GM20431 (cell line): ENCODE data around the gene NMB.
"Not testable (repeated sequence)": the region's sequence is repeated elsewhere in the genome, so short reads cannot be mapped to it uniquely, and the experiment has no call there.

Experiments
- in situ Hi-C: fragments of 300-500 bp; cut with MseI, MboI; formaldehyde crosslinking; loops from one replicate; pipeline ENCODE4 v1.15.0; 2020; ENCODE audit warnings: low sequenced_read_pairs; ENCODE audit not compliant: unreplicated experiment

Gene NMB

DNA sequence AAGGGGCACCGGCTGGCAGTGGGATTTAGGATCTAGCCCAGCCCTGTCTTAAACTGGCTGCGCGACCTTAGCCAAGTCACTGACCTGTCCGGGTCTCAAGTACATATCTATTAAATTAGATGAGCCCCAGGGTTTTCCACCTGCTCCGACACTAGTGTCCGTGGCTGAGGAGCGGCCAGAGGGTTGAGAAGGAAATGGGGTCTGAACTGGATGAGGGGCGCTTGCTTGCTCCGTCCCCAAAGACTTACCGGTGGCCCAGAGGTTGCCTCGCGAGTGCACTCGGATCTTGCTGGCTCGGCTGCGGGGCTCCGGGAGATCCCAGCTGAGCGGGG lies 285 bp downstream of the NMB start:
- in situ Hi-C loops, result no loop called here

DNA sequence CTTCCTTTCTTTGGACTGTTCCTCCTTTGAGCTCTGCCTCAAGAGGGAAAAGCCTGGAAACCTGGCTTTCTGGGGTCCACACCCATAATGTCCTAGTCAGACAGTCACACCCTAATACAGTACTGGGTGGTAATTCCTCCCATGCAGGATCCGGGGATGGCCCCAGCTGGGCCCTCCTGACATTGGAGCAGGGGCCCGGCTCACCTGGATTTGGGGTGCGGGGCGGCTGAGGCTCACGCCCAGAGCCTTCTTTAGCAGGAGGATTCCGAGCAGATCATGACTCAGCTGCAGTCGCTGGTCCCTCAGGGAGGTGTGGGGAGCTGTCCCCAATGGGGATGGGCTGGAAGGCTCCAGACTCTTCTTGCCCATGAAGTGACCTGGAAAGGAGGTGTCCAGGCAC lies 1.0 kb downstream of the NMB start:
- in situ Hi-C loops, result no loop called here

DNA sequence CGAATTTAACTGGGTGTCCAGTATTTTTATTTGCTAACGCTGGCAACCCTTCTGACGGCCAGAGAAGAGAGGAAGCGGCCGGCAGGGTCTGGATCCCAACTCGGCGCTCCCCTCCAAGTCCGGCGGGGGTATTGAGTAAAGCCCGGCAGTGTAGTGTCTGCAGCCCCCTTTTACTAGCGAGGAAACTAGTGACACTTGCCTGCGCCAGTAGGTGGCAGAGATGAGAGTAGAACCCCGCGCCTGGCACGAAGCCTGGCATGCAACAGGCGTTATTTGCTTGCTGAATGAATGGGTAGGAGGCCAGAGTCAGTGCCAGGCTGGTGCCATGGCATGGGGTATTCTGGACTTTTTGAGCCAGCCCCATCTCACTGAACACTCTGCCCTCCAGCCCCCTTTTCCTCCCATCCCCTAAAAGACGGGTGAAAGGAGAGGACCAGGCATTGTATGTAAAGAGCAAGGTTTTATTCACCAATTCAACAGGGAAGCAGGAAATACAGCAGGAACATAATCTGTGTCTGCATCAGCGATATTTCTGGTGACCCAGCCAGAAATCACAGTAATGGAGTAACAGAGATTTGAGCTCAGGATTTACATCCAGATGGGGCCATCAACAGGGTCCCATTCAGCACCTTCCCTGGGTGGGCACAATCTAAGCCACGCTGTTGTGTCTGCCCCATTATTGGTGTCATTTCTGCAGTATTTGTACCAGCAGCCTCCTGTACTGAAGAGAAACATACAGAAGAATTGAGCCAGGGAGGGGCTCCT lies 3.1 kb downstream of the NMB start:
- in situ Hi-C loops, result no loop called here

DNA sequence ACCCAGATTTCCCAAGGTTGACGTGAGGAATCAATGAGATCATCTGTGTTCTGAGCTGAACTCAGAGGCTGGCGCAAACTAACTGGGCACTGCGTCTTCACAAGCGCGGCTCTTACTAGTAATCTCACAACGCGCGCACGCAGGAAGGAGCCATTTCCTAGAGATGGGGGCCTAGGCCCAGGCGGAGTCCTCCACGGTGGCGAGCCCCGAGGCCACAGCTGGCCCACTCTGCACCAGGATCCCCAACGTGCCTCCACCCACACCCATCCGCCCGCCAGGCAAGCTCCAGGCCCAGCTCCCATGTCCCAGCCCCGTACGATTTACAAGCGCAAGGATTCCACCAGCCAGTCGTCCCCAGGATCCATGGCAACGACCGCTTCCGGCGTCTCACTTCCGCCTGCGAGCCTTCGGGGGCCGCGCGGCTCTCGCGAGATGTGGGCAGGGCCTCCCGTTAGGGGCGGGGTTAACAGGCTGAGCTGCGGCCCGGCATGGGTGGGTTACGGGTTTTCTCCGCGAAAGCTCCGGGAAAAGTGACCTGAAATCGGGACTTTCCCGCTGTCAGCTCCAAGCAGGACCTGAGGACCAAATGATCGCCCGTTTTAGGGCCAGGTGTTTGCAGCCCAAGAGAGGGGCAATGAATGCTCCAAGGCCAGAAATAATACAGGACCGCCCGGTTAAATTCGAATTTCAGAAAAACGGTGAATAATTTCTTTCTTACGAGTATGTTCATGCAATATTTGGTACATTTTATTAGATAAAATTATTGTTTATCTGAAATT lies 3.9 kb downstream of the NMB start, which contains the start of gene WDR73:
TSS of gene WDR73 (minus strand) at position 374 of the 779 bp plus-strand sequence. CDS start at position 365, 9 bp downstream.
- in situ Hi-C loops, result no loop called here

DNA sequence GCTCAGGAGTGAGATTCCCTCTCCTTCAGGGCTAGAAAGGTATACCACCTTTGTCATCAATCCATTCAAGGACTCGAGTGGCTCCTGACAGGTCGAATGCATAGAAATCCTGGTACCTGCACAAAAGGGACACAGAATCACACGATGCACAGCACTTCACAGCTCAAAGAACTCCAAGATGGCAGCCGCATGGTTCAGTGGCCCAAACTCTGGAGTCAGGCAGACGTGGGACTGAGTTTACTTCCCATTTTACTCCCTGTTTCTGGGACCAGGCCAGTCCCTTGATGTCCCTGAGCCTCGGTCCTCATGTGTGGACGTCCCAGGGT lies 4.5 kb downstream of the NMB start:
- in situ Hi-C loops, result no loop called here

DNA sequence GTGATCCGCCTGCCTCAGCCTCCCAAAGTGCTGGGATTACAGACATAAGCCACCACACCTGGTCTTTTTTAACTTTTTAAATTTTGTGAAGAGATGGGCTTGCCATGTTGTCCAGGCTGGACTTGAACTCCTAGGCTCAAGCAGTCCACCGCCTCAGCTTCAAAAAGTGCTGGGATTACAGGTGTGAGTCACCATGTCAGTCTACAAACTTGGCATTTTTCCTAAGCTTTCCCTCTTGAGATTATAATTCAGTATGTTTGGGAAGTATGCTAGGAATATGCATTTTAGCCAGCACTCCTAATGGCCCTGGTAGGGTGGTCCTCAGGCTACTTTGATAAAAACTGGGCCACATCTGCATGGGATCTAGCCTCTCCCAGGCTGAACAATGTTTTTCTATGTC lies 8.3 kb downstream of the NMB start:
- in situ Hi-C loops, result no loop called here

DNA sequence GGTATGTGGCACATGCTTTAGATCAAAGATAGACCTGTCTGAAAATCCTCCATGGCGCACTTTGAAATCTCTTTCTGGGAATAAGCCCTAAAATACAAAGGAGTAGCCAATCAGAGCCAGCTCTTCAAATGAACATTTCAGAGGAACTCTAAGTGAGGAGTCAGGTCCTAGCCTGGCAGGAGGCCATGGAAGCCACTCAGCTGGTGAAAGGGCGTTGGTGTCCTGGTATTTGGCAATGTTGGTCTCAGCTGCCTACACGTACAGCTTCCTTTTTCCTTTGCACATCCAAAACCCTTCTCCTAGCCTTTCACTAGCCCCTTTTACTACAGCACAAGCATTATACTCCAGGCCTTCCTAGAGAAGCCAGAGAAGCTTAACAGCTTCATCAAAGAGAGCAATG lies 9.5 kb downstream of the NMB start:
- in situ Hi-C loops, result no loop called here

DNA sequence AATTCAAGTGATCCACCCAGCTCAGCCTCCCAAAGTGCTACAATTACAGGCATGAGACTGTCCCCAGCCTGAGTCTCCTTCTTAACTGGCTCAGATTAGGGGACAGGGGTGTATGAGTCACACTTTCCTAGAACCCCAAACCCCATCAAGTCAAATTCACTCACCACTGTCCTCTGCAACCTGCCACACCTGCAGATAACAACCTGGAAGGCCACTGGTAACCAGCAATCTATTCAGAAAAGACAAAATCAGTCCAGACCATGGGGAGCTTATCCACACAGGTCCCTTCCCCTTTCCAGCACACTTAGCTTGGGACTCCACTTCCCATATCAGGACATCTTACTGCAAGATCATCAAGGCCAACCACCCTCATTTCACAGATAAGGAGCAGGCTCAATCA lies 10.3 kb downstream of the NMB start:
- in situ Hi-C loops, result no loop called here

DNA sequence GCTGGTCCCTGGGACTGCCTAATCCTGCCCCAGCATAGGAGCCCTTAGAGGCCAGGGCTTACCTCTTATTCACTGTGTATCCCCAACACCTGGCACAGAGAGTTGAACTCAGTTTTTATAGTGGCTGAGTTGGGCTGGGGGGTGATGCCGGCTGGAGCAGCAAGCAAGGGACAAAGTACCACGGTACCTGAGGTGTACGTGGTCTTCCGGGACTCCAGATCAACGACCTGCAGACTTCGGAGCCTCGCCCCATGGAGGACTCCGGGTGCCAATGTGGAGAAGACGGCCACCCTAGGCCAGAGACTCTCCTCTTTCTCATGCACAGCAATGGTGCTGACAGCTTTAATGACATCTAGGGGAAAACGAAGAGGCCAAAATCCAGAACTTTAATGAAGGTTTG lies 12.0 kb downstream of the NMB start:
- in situ Hi-C loops, result no loop called here

DNA sequence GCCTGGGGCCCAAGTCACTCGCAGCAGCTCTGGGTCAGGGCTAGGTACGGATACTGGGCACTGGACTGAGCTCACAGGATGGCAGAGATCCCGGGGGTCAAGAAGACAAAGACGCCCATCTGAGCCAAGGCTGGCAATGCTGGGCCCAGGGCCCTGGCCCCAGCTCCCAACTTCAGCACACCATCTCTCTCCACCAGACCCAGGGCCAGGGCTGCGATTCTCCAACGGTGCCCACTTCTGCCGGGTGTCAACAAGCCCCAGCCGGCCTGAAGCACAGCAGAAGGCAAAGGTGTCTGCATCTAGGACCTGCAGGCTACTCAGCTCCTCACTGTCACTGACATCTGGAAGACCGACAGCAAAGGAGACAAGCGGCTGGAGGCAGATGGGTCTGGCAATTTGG lies 12.5 kb downstream of the NMB start:
- in situ Hi-C loops, result no loop called here

DNA sequence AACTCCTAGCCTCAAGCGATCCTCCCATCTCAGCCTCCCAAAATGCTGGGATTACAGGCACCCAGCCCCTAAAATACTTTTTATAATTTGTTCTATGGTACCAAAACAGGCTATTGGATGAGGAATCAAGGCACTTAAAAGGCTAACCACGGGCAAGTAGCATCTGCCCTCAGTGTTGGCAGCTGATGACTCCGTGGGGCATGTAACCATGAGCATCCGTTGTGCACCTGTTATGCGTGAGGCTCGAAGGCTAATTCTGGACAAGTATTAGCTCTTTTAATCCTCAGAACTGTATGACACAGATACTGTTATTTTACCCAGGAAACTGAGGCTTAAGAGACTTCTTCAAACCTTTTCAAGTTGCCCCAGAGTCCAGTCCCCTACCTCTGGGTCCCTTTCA lies 14.2 kb downstream of the NMB start:
- in situ Hi-C loops, result no loop called here

DNA sequence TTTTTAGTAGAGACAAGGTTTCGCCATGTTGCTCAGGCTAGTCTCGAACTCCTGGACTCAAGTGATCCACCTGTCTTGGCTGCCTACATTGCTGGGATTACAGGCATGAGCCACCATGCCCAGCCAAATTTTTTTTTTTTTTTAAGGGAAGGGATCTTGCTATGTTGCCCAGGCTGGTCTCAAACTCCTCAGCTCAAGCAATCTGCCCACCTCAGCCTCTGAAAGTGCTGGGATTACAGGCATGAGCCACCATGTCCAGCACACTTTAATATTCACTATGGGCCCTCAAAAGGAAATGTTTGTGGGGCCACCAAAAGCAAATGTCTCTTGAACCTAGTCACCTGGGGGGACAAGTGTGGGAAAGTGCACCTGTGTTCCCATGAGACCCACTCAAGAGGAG lies 15.4 kb downstream of the NMB start:
- in situ Hi-C loops, result not testable (repeated sequence)

DNA sequence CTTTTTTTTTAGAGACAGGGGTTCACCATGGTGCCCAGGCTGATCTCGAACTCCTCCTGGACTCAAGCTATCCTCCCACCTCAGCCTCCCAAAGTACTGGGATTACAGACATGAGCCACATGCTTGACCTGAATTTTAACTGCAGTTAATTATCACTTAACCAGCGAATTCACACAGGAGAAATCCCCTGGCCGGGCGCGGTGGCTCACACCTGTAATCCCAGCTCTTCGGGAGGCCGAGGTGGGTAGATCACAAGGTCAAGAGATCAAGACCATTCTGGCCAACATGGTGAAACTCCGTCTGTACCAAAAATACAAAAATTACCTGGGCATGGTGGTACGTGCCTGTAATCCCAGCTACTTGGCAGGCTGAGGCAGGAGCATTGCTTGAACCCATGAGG lies 16.1 kb downstream of the NMB start:
- in situ Hi-C loops, result not testable (repeated sequence)

DNA sequence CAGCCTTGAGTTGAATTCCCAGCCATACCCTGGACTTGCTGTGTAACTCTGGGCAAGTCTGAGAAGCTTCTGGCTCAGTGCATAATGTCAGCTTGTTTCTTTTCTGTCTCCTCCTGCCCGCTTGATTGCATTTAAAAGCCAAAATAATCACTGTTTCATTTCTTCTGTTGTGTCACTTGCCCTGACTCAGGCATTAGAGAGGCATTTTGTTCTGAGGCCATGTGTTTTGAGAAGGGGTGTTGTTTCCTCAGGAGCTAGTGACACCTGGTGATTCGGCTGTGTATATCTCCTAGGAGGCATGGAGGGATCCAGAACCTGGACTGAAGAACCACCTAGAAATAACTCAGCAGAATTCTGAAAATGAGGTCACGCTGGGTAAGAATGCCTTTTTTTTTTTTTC lies 19.9 kb downstream of the NMB start:
- in situ Hi-C loops, result no loop called here

DNA sequence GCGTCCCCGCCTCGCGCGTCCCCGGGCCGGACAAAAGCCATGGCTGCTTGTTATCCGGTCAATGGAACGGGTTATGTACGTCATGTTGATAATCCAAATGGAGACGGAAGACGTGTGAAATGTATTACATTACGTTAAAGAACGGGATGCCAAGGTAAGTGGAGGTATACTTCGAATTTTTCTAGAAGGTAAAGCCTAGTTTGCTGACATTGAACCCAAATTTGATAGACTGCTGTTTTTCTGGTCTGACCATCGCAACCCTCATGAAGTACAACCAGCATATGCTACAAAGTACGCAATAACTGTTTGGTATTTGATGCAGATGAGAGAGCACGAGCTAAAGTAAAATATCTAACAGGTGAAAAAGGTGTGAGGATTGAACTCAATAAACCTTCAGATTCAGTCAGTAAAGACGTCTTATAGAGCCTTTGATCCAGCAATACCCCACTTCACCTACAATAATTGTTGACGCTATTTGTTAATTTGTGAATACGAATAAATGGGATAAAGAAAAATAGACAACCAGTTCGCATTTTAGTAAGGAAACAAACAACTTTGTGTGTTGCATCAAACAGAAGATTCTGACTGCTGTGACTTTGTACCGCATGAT lies 23.7 kb downstream of the NMB start:
- in situ Hi-C loops, result no loop called here

DNA sequence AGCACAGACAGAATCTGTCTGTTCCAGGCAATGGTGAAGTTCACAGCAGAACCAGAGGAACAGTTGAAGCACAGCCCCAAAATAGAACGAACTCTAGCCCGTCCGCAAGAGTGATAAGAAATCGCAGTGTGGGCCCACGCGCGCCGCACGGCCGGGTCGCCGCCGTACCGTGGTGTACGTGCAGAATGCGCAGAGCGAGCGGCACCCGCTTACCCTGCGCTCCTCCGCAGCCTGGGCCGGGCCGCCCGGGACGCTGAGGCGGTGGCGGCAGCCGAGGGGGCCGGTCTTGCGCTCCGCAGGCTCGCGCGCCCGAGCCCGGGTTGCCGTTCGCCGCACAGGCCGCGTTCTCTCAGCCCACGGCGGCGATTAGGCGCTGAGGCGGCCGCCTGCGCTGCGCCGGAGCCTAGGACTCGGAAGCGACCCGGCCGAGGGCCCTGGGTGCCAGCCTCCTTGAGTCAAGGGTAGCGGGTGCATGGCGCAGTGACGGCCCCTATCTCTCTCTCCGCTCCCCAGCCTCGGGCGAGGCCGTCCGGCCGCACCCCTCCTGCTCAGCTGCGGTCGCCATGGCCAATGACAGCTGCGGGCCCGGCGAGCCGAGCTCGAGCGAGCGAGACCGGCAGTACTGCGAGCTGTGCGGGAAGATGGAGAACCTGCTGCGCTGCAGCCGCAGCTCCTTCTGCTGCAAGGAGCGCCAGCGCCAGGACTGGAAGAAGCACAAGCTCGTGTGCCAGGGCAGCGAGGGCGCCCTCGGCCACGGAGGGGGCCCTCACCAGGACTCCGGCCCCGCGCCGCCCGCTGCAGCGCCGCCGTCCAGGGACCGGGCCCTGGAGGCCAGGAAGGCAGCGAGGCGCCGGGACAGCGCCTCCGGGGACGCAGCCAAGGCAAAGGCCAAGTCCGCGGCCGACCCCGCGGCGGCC lies 24.4 kb downstream of the NMB start:
- in situ Hi-C loops, result no loop called here

DNA sequence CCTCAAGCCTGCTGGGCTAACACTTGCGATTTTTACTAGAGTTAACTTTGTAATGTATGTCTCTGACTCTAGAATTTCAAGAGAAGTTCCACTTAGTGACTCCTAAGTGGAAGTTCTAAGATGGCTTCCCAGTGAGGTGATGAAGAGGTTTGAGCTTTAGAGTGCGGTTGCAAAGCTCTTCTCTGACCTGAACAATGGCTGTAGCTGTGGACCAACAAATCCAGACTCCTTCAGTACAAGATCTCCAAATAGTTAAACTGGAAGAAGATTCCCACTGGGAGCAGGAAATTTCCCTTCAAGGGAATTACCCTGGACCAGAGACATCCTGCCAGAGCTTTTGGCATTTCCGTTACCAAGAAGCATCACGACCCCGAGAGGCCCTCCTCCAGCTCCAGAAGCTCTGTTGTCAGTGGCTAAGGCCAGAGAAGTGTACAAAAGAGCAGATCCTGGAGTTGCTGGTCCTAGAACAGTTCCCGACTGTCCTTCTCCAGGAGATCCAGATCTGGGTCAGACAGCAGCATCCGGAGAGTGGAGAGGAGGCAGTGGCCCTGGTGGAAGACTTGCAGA lies 26.2 kb downstream of the NMB start:
- in situ Hi-C loops, result no loop called here

DNA sequence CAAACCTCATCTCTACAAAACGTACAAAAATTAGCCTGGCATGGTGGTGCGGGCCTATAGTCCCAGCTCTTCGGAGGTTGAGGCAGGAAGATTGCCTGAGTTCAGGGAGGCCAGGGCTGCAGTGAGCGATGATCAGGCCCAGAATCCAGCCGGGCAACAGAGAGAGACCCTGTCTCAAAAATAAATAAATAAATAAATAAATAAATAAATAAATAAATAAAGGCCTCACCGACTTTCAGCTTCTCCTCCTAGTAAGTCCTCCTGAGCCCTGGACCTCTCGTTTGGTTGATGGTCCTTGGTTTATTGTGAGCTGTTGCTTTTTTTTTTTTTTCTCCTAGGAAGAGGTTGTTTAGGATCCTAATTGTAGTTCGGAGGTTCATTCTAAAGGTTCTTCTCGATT lies 29.0 kb downstream of the NMB start:
- in situ Hi-C loops, result no loop called here

DNA sequence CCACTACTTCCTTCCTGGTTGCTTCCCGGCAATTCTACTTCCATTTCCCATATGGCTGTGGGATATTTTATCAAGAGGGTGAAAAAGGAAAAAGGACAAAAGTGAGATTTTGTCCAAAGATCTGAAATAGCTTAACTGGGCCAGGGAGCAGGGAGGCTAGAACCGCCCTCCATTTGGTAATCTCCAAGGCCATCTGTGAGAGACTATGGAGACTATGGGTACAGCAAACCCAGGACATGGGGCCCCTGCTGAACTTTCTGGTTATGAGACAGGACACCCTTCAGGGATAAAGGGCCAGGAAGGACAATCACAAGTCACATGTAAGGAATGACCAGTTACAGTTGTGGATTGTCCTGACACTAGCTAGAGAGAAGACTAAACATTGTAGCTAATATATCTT lies 32.9 kb downstream of the NMB start:
- in situ Hi-C loops, result no loop called here

DNA sequence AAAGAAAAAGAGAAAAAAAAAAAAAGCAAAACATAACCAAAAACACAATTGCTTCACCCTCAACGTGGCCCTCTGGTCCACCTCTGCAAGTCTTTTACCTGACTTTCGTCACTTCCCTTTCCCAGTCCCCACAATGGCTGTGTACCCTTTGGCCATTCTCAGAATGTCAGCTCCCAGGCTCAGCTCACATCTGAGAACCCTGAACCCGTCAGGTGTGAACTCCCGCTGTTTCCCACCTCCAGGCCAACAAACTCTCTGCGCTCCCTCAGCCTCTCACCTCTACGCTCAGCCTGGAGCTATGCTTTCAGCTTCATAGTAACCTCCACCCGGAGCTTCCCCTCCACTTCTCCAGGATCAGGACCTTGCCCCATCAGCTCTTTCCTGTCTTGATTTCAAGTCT lies 33.6 kb downstream of the NMB start:
- in situ Hi-C loops, result no loop called here
